Kidney tubule cell (primary cell): Measurements from ENCODE around the gene SRPK3.

Experiments
- DNase-seq: peaks from one replicate; pipeline ENCODE4 v3.0.0-alpha.2; 2018; ENCODE audit warnings: low spot score

SRPK3 gene

DNA sequence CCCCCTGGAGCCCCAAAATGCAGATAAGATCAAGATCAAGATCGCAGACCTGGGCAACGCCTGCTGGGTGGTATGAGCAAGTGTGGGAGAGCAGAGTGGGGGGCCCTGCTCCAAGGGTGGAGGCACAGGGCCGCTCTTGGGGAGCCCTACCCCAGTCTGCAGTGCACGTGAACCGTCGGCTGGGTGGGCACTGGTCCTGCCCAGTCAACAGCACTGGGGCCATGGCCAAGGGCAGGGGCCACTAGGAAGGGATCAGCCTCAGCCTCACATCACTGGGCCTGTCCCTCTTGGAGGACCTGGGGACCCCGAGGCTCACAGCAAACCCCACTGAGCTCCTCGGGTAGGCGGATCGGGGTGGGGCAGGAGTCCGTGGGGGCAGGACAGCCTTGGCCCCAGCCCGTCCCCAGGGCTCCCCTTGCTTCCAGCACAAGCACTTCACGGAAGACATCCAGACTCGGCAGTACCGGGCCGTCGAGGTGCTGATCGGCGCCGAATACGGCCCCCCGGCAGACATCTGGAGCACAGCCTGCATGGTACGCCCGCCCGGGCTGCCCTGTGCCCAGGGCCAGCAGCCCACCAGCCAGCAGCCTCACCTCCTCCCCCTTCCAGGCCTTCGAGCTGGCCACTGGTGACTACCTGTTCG, 3.6 kb downstream of the SRPK3 start:
- DNase-seq, result no peak

DNA sequence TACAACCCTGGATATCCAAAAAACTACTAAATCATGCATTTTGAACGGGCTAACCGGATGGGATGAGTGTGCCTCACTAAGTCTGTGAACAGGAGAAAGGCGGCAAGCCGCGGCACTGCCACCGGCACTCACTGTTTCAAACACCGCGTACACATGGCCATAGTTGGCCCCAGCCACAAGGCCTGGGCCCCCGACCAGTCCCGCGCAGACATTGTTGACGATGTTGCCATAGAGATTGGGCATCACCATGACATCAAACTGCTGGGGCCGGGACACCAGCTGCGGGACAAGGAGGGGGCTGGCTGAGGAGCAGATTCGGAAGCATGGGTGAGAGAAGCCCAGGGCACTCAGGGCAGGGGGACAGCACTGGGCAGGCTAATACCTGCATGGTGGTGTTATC, 5.8 kb downstream of the SRPK3 start:
- DNase-seq, result no peak

DNA sequence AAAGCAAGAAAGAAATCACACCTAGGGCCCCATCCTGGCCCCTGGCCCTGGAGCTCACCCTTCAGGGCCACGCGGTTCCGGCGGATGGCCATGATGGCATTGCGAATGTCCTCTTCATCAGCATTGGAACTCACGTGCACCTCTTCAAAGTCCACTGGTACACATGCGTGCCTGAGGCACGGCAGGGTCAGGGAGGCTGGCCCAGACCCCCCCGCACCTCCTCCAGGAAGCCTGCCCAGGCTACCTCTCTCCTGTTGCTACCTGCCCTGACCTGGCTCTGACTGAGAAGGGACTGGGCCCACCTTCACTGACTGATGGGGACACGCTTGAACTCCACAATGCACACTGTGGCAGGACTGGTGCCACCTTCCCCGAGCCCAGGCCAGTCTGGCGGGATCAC, 8.8 kb downstream of the SRPK3 start:
- no peak for DNase-seq

DNA sequence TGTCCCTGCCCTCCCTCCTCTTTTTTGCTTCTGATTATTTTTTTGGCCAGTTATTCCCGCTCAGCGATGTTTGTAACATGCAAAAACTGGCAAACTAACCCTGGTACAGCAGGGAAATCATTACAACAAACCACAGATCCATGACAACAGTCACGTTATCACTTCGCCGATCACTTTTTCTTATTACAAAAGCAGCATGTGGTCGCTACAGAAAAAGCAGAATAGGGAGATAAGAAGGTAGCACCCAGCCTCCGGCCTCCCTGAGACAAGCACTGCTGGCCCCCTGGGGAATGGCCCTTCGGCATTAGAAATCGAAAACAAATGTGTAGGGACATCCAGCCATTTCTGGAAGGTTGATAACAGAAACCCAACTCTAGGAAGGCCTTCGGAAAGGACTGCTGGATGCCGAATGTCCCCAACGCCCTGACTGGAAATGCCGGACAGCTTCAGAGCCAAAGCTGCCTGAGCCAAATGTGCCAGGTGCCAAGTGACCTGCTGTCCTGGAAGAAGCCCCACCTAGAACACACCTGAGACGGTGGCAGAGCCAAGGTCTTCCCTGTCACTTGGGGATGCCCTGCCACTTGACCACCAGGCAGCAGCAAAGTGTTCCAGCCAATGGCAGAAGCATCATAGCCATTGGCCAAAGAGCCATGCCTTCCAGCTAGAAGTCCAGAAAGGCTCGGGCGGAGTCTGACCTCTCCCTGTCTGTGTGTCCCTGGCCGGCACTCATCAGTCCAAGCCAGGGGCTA, 10.4 kb downstream of the SRPK3 start:
- DNase-seq, result no peak

DNA sequence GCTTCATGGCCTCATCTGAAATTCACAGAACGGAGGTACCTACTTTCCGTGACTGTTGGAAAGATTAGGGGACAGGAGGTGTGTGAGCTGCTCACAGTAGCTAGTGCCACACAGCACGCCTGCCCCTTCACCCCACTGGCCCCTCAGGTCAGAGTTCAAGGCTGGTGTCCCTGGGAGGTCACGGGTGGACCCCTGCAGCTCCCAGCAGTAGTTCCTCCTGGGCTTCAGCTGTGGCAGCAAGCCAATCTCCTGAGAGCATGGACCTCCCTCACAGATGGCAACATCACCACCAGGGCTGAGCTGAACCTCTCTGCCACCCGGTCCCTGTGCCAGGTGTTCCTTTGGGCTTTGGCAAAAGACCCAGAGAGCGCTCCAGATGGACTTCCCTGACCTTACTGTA, 11.5 kb downstream of the SRPK3 start:
- no peak for DNase-seq

DNA sequence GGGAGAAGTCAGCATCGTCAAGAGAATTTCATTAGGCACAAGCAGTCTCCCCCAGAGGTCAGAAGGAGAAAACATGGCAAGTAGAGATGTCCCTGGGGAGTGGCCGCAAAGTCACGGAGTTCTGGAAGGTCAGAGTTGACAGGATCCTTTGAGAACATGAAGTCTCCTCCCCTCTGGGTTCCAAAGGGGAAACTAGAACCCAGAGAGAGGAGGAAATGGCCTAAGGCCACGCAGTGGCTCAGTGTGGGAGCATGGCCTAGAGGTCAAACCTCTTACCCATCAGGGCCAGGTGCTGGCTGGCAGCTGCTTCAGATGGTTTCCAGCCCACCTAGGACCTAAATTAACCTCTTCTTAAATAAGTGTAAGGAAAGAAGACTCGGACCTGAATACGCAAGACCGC, 12.4 kb downstream of the SRPK3 start:
- peak; percentile 16 for DNase-seq

DNA sequence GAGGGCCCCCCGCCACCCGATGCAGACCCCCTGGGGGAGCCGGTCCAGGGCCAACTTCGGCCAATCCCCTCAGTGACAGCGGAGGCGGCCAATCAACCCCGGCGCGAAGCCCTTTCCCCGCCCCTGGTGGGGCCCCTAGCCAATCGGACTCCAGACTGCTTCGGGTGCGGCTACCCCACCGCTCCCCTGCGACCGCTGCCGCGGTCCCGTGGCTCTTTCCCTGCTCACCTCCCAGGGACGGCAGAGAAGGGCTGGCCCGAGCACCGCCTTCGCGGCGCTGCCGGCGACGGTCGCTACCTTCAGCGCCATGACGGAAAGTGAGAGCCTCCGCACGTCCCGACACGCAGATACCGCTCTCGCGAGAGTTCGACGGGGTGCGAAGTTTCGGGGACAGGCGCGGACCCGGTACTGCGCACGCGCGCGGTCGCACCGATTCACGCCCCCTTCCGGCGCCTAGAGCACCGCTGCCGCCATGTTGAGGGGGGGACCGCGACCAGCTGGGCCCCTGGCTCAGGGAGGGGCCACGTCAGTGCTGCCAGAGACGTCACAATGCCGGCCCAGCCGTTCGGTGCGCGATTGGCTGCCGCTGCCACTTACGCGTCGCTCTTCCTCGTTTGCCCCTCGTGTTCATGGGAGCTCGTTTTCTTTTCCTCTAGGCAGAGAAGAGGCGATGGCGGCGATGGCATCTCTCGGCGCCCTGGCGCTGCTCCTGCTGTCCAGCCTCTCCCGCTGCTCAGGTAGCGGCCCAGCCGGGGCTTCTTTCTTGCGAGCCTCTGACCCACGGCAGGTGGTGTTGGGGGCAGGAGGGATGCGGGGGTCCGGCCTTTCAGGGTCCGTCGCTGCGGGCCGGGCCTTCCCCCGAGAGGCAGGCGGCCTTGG, 13.4 kb downstream of the SRPK3 start, which contains the start of the genes IDH3G and SSR4:
IDH3G (minus strand) TSS at position 358 of the 879 bp plus-strand sequence; CDS start at position 309, 49 bp downstream.
SSR4 (plus strand) TSS at position 651 of the 879 bp plus-strand sequence; CDS start at position 671, 20 bp downstream.
- DNase-seq, result peak; percentile 93

DNA sequence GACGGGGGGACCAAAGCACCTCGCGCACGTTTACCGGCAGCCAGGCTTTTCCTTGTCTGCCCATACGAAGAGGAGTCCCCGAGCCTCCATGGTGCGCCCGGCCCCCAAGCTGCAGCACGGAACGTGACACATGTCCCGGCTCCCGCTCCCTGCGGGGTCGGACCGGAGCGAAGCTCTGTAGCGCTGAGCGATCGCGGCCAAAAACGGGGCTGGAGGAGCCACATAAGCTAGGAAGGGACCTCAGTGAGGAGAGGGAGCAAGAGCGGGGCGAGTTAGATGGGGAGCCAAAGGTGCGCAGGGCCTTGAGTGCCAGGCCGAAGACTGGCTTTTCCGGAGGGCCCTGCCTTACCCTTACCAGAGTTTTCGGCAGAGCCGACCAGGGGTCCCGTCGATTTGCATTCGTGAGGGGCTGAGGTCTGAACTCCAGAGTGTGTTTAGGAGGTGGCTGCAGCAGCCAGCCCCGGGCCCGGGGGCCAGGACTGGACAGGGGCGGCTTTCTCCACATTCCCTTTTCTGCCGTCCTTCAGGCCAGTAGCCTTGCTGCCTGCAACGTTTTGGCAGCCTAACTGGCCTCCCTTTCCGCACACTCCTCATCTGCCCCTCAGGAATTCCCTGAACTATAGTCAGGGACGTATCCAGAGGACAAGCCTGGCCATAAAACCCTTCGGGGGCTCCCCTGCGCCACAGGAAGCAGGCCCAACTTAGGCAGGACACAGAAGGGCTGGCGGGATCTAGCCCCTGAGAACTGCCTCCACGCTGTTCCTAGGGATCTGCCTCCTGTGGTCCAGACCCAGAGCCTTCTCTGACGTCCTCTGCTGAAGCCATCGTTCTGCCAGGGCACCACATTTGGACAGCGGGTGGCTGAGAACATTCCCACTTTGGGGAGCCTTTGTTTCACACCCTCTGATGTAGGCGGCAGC, 14.3 kb downstream of the SRPK3 start:
- DNase-seq, result peak; percentile 2

DNA sequence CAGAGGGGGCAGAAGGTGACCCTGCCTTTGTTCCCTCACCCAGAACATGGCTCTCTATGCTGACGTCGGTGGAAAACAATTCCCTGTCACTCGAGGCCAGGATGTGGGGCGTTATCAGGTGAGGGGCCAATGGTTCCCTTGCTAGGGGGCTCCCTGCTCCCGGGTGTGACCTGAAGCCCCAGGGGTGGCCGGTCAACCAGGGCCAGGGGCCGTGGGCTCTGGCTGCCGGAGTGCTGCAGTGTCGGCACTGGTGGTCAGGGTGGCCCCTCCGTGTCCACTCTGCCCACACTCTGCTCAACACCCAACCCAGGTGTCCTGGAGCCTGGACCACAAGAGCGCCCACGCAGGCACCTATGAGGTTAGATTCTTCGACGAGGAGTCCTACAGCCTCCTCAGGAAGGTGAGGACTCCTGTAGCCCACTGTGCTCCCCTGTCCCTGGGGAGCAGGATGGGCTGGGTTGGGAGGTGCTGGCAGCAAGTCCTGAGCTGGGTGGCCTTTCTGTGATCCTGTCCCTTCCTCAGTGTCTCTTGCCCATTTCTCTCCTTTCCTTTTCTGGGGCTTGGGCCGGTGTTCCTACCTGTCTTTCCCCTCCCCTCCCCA, 16.7 kb downstream of the SRPK3 start:
- no peak for DNase-seq

DNA sequence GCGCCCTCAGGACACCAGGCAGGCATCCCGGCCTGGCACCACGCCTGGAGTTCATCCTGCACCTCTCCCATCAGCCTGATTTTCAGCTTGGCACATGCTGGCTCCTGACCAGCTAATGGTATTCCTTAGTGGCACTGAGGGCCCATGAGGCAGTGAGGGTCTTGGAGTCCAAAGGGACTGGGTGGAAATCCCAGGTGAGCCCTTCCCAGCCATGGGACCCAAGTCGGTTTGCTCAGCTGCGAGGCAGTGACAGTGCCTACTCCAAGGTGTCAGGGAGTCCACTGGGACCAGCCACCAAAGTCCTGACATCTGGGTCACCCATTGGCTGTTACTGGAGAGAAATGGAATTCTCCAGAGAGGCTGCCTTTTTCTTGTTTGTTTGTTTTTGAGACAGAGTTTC, 18.5 kb downstream of the SRPK3 start:
- no peak for DNase-seq

DNA sequence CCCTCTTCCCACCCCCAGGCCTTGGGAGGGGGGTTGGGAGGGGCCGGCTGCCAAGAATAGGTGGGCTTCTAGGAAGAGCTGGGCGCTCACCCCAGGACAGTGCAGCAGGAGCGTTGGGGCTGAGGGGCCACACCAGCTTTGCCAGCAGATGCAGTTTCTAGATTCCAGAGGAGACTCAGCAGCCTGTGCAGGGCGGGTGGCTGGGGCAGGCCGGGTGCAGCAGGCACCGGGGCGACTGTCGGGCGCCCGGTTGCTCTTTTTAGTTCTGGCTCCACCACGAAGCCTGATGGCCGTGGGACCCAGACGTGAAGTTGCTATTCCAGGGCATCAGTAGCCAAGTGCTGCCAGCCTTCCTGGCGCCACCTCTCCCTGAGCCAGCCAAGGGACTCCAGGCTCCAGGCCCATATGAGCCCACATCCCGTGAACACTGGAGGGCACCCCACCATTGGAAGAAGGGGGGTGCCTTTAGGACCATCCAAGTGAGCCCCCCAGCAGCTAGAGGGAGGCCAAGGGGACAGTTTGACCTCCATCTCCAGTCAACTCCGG, 19.4 kb downstream of the SRPK3 start:
- DNase-seq, result no peak

DNA sequence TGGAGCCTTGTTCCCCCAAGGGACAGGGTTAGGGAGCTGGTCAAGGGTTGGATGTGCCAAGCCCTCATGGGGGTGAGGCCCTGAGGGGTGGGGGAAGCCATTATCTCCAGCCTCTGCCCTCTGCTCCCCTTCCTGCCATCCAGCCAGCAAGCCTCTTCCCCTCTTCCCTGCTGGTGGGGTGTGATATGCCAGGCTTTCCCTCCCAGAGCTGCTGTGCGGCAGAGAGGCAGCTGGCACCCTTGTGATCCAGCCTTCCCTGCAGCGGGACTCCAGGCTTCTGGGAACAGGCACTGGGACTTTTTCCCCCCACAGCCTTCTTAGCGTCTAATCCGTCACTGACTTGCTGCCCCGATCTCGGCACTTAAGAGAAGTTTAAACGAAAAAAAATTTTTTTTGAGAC, 19.9 kb downstream of the SRPK3 start:
- DNase-seq, result no peak

DNA sequence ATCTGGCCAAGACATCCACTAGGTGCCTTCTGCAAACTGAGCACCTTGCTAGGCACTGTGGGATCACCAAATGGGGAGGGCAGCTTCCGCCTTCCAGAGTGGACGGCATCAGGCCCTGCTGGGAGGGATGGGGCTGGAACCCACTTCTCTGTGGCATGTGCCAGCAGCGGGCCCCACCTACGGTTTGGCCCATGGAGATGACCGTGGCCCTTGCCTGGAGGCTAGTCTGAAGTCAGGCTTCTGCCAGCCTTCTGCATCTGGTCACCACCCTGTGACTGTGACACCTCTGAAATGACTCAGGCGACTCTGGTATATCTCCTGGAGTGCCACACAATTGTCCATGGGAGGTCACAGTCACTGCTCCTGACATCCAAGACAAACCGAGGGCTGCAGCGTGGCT, 20.8 kb downstream of the SRPK3 start:
- DNase-seq, result peak; percentile 21

DNA sequence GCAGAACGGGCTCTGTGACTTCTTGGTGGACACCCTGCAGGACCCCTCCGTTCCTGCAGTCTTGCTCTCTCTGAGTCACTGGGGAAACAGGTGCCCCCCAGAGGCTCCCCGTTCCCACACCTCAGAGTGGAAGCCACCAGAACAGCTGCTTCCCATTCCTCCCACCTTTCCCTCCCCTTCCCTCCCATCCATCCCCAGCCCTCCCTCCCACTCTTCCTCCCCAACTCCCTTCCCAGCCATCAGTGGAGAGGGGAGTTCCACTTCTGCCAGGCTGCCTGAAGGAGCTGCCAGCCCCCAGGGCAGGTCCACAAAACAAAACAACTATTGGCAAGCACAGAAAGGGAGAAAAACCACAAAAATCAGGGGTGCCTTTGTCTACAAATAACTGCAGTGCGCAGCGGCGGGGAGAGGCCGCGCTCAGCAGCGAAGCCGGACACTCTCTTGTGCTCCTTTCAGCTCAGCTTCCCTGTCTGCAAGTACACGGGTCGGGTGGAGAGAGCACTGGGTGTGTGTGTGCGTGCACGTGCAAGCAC, 21.7 kb downstream of the SRPK3 start:
- DNase-seq, result no peak

DNA sequence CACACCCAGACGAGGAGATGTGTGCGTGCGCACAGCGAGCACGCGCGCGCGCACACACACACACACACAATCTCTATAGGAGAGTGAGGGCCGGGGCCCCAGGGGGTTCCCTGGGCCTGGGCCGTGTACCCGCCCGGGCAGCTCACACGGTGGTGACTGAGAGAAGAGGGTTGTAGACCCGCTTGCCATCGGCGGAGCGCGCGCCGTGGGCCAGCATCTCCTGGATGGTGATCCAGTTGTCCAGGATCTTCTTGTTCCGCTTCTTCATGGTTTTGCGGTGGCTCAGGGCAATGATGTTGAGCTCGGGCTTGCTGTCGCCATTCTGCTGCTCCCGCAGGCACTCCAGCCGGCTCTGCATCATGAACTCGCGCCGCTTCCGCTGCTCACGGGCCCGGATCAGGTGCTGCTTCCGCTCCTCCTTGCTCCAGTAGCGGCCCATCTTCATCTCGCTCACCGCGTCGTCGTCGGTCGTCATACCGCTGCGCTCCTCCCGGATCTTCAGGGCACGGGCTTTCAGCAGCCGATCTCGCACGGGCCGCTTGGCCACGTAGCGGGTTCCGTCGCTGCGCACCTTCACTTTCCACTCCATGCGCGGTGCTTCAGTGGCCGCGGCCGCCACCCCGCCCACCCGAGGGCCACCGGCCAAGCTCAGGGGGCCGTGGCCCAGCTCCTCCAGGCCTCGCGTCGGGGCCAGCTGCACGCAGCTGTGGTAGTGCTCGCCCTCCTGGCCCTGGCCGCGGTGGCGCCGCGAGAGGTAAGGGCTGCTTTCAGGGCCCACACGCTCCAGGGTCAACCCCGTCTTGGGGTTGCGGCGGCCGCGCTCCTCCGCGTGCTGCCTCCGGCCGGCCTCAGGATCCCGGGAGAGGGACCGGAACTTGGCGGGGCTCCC, 22.6 kb downstream of the SRPK3 start:
- DNase-seq, result no peak

DNA sequence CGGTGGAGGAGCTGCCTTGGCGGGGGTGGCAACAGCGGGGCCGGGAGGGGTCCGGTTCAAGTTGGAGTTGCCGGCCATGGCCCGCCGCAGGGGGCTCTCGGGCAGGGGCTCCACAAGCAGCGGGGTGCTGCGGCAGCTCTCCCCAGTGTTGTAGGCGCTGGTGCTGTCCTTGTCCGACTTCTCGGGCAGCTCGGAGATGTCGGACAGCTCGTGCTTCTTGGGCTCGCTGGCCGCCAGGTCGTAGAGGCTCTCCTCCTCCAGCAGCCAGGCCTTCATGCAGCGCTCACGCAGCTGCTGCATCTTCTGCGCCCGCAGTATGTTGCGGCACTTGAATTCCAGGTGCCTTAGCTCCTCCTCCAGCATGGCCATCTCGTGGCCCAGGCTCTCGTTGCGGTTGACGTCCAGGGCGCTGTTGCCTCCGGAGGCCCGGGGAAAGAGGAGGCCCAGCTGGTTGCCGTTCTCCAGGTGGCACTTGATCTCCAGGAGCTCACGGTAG, 23.3 kb downstream of the SRPK3 start:
- no peak for DNase-seq

DNA sequence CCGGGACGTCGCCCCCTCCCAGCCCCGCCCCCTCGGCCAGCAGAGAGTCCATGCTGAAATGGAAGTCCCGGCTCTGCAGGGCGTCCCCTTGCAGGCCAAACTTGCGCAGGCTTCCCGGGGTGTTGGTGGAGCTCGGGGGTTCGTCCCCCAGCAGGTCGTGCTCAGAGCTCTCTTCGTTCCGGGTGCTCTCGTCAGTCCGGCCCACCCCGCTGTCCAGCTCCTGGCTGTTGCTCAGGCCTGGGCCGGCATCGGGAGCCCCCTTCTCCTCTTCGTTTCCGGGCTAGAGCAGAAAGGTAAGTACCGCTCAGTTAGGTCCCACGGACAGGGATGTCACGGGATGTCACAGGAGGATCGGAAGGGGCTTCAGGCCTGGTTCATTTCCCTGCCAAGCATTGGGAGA, 23.8 kb downstream of the SRPK3 start:
- no peak for DNase-seq

DNA sequence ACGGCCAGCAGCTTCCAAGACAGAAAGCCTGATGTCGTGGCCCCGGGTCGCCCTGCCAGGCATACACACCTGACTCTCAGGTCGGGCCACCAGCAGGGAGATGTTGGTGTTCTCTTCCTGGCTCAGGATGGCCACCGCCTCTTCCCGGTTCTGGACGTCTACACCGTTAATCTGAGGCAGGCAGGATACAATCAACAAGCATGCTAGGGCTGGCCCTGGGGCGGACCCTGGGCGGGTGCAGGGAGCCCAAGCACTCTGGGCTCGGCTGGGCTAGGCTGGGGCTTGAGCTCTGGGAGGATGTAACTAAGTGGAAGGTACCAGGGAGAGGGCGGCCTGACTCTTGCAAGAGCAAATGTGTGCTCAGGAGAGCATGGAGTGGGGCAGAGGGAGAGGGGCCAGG, 24.6 kb downstream of the SRPK3 start:
- DNase-seq, result no peak

DNA sequence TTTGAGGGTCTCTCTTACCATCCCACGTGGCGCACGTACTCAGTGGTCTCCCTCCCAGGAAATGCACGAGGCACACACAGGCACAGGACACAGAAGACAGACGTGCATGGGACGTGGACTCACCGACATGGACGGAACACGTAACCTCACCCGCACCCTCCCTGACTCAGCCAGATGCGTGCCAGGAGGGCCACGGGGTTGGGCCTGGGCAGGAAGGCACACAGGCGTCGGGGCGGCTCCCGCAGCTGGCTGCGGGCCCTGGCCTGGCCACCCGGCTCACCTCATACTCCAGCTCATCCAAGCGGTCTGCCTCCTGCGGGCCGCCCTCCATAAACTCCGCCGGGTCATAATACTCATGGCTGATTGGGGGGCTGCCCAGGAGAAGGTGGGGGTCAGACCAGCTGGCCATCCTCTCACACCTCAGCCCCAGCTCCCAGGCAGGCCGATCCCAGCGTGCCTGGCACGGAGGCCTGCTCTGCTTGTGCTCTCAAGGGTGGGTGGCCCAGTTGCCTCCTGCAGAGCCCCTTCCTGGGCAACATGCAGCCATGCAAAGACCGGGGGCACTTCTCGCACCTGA, 26.2 kb downstream of the SRPK3 start:
- no peak for DNase-seq
